ENCODE data around the gene CYP26B1.

DNA sequence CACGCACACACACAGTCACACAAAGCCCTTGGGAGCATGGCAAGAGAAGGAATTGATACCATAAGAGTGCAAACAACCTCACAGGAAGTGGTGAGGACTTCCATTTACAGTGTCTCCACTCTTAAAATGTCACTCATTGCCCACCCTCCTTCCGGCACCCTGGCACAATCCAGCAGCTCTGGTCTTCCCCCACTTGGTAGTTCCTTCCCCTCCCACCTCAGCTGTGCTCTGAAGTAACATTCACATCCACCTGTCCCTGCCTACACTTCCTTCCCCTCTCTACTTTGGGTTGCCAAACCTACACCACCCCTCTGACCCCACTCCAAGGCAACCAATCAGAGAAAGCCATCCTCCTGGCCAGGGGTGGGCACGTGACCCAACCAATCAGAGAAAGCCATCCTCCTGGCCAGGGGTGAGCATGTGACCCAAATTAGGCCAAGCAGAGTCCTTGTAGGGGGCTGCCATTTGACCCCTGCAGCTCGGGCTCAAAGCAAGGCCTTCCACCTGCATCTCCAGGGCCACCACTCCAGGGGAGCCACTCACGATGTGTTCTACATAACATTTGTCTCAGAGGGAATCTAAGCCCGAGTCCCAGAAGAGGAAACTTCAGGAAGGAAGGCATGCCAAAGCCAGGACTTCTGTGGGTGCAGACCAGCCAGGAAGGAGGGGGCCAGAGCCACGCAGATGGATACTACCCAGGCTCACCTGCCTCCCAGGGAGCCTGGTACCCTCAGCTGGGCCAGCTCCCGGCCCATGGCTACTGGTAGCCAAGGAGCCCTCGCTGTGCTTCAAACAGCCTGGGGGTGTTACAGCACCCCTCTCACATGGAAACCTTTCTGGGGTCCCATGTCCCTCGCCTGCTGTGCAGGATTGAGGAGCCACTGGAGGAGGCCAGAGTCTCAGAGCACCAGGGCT, 21.2 kb downstream of the CYP26B1 start:
- TF ChIP-seq, protein P1, sequence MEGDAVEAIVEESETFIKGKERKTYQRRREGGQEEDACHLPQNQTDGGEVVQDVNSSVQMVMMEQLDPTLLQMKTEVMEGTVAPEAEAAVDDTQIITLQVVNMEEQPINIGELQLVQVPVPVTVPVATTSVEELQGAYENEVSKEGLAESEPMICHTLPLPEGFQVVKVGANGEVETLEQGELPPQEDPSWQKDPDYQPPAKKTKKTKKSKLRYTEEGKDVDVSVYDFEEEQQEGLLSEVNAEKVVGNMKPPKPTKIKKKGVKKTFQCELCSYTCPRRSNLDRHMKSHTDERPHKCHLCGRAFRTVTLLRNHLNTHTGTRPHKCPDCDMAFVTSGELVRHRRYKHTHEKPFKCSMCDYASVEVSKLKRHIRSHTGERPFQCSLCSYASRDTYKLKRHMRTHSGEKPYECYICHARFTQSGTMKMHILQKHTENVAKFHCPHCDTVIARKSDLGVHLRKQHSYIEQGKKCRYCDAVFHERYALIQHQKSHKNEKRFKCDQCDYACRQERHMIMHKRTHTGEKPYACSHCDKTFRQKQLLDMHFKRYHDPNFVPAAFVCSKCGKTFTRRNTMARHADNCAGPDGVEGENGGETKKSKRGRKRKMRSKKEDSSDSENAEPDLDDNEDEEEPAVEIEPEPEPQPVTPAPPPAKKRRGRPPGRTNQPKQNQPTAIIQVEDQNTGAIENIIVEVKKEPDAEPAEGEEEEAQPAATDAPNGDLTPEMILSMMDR (IDR thresholded peaks at IDR 0.05), result no peak
- no peak for TF ChIP-seq POLR2A (IDR thresholded peaks at IDR 0.05)

All from heart left ventricle (tissue), 13 donors.